SU-DHL-6 (cell line): ENCODE data around the gene PNMA1.
A peak's percentile ranks its signal among the peaks of the same experiment; 100 is the strongest.

Experiments
- CTCF ChIP-seq: fragments of 200-600 bp; sonication (generic); IDR thresholded peaks from one replicate; pipeline ENCODE4 v1.5.1; 2017; ENCODE audit warnings: antibody characterized with exemption, mild to moderate bottlenecking, low read length, moderate library complexity; ENCODE audit not compliant: insufficient read depth, poor library complexity, severe bottlenecking
- EZH2phosphoT487 ChIP-seq: fragments of 200-600 bp; sonication (generic), shearing (Covaris generic); conservative IDR thresholded peaks from 2 replicates; pipeline ENCODE4 v1.6.1; 2018; ENCODE audit warnings: mild to moderate bottlenecking, antibody characterized with exemption, low read length, moderate library complexity, mixed read lengths

GRCh38 chr14:73758392-73759182, 44.4 kb upstream of the PNMA1 start:
- peak; percentile 71 for TF ChIP-seq CTCF
- no peak for TF ChIP-seq EZH2phosphoT487
